ENCODE measurements around the gene PRELP.
"Not testable (repeated sequence)": the region's sequence is repeated elsewhere in the genome, so short reads cannot be mapped to it uniquely, and the experiment has no call there.

The PRELP gene

DNA sequence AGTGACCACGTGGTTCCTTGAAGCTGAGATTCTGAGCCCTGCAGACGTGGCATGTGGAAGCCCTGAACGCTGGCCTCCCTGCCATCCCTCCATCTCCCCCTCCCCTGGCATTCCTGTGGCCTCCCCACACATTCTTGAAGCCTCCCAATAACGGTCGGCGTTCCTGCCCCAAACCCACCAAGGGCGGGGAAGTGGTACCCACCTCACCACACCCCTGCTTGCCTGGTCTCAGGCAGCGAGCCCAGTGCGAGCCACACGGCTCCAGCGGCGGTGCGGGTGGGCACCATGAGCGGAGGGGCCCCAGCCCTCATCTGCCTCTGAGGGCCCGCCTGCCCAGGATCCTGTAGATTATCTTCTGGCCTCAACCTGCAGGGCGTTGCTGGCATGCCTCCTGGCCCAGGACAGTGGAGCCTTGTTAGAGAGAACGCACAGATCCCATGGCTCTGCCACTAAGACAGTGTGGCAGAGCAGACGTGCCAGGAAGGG, 20.6 kb upstream of the PRELP start:
- no peak for DNase-seq

DNA sequence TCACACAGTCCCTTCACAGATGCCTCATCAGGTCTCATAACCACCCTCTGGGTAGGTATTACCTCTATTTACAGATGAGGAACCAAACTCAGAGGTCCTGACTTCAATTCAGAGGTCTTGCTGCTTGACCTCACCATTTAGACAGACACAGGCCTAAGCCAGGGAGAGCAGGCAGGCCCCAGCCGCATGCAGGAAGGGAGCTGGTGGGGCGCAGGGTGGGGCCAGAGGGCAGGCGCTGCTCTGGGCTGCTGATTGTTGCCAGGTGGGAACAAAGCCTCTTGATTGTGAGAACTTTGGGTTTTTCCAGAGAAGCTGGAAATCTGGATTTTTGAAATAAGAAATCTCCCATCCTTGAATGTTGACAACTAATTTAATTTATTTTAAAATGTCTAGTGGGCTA, 19.9 kb upstream of the PRELP start:
- no peak for DNase-seq

DNA sequence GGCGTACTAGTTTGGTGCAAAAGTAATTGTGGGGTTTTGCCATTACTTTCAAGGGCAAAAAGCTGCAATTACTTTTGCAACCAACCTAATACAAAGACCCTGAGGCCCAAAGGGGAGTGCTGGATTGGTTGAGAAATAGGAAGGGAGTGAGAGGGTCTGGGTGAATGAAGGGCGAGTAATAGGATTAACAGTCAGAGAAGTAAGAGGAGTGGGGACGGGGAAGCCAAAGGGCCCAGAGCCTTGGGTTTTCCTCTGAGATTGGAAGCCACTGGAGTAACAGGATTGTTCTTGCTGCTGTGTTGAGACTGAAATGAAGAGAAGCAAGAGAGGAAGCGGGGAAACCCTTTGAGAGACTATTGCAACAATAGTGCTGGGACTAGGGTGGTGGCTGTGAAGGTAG, 19.0 kb upstream of the PRELP start:
- no peak for DNase-seq

DNA sequence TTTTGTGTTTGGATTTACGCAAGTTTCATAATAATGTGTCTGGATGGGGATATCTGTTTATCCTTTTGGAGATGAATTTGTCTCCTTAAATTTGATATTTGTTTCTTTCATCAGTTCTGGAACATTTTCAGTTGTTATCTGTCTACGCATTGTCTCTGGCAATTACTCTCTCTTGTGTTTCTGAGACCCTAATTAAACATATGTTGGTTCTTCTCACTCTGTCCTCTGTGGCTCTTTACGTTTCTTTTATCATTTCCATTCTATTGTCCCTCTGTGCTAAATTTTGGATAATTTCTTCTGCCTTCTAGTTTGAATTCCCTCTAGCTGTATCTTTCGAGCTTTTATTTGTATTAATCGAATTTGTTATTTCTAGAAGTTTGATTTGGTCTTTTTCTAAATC, 17.5 kb upstream of the PRELP start:
- DNase-seq, result no peak

DNA sequence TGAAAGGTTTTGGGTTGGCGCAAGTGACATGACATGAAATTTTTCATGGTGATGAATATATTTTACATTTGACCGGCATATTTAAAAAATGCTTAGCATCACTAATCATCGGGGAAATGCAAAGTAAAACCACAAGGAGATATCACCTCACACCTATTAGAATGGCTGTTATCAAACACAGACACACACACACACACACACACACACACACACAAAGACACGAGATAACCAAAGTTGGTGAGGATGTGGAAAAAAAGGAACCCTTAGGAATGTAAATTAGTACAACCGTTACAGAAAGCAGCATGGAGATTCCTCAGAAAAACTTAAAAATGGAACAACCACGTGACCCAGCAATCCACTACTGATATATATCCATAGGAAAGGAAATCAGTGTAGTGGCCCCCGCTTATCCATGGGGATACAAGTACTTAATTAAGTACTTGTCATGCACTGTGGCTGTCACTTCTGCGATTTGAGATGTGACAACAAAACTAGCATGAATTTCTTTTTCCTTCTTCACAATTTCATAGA, 15.9 kb upstream of the PRELP start:
- DNase-seq, result no peak

- DNase-seq, result no peak
These were observed 13.9 kb upstream of the PRELP start for GRCh38 chr1:203461717-203462116.

DNA sequence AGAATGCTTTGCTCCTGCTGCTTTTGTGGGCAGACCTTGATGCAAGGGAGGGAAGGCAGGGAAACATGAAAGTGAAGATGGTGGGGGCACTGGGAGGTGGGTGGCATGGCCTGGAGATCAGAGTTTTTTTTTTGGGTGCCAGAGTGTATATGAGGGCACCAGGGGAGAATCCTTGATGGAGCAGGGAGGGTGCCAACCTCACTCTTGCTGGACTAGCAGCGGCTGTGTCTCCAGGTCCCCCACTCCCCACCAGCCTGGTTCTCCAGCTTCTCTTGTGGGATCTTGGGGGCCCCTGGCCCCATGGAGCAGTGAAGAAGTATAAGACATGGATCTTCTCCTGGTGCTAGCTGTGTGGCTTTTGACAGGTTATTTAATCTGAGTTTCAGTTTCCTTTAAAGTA, 13.5 kb upstream of the PRELP start:
- no peak for DNase-seq

DNA sequence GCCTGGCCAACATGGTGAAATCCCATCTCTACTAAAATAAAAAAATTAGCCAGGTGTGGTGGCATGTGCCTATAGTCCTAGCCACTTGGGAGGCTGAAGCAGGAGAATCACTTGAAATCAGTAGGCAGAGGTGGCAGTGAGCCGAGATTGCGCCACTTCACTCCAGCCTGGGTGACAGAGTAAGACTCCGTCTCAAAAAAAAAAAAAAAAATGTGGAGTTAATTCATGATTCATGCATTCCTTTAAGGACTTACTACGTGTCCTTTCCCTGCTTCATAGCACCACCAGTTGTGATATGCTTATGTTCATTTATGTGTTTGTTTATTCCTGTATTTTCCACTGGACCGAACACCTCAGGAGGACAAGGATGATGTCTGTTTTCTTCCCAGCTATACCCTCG, 12.7 kb upstream of the PRELP start:
- DNase-seq, result no peak

DNA sequence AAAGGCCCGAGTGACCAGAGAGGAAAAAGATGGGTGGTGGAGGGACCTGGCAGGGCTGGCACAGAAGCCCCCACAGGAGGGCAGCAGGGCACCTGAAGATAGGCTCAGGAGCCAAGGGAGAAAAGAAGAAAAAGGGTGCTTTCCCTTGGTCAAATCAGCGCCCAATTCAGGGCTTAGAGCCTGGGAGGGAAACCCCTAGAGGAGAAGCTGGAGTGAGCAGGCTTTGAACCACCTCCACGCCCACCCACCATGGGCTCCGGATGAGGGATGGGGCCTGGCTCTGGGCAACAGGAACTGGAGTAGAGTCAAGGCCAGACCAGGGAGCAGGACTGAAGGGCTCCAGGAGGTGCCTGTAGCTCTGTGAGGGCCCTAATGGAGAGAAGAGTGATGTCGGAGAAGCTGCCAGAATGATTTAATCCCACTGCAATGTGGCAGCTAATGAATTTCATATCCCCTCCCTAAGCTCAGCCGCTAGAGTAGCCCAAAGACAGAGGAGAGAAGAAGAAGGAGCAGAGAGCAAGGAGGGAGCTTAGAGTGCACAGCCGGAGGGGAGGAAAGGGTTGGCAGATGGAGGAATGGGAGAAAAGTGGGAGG, 12.0 kb upstream of the PRELP start:
- no peak for DNase-seq

DNA sequence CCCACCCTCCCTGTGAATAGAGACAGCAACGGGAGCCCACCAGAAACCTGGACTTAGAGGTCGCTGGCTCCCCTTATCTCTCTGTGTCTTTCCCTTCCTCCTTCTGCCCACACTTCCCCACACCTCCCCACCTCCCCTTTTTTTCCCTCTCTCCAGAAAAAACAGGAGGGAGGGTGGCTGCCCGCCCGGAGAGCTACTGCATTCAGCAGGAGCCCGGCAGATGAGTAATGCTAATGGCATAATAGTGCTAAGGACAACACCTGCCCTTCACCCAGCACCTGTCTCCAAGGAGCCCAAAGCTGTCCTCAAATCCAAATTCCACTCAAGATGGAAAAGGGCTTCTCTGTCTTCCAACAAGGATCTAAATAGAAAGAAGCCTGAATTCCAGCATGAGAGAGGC, 11.4 kb upstream of the PRELP start:
- DNase-seq, result no peak

DNA sequence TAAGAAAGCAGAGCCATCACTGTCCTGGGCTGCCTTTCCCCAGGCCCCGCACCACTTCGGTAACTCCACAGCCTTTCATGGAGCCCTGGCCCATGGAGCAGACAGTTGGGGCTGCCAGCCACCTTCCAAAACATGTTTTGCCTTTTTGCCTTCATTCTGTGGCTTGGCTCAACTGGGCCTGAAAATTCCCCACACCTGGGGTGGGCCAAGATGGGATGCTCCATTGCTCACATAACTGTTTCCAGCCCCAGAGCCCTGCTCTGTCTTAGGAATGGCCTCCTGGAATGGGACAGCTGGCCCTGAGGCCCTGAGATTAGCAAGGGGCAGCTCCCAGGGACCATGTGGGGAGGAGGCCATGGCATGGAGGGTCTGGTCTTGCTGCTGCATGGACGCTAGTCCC, 10.9 kb upstream of the PRELP start:
- DNase-seq, result no peak

DNA sequence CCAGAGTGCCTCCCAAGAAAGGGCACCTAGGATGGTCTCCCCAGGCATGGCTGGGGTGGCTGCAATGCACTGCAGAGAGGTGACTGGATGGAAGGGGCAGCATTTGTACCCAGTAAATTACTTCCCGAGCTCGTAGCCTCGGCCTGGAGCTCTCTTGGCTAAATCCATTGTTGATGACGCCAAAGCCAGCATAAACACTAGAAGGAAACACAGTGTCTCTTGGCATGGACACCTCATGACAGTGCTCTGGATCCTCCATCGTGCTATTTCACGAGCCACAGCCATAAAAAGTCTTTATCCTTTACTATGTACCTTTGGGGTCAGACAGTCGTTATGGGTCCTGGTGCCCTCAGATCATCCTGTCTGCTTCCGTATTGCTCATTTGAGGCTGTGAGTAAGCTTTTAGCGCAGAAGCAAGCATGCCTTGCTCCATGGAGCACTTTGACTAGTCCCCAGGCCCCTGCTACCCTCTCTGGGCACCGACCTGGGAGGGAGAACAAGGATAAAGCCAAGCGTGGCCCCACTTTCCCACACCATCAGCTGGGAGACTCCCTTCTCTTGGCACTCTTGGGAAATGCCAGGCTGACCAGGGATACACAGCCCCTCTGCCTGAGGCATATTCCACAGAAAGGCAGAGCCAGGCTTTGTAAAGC, 10.3 kb upstream of the PRELP start:
- DNase-seq, result no peak

GRCh38 chr1:203465948-203466347, 9.7 kb upstream of the PRELP start:
- DNase-seq, result no peak

DNA sequence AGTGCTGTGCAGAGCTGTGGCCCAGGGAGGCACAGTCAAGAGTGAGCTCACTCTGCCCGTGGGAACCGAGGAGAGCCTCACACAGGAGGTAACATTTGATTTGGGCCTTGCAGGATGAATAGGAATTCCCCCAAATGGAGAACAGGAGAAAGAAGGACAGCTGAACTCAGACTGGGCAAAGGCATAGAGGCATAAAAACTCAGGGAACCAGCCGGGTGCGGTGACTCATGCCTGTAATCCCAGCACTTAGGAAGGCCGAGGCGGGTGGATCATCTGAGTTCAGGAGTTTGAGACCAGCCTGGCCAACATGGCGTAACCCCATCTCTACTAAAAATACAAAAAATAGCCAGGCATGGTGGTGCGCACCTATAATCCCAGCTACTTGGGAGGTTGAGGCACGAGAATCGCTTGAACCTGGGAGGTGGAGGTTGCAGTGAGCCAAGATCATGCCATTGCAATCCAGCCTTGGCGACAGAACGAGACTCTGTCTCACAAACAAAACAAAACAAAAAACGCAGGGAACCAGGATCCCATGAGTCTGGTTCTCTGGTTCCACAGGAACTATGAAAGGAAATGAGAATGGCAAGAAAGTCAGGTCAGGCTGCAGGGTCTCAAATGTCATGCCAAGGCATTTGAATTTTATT, 8.6 kb upstream of the PRELP start:
- DNase-seq, result not testable (repeated sequence)

- no peak for DNase-seq
These were observed 8.1 kb upstream of the PRELP start for GRCh38 chr1:203467550-203467921.

- DNase-seq, result no peak
These were observed 7.3 kb upstream of the PRELP start for GRCh38 chr1:203468326-203468725.

DNA sequence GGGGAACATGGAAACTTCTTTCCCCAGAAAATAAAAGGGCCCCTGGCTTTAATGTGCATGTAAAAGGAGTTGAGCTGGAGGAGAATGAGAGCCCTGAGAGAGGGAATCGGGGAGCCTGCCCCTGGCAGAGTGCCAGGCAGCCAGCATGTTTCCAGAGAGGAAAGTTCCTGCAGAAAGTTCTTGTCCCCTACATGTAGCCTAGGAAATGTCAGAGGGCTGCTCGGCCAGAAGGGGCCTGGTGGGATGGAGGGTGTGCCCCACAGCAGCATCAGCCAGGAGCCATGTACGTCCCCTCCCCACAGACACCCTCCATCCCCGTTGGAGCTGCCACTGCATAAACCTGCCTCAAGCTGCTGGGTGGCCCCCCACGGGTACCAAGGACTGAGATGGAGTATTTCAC, 5.4 kb upstream of the PRELP start:
- no peak for DNase-seq

DNA sequence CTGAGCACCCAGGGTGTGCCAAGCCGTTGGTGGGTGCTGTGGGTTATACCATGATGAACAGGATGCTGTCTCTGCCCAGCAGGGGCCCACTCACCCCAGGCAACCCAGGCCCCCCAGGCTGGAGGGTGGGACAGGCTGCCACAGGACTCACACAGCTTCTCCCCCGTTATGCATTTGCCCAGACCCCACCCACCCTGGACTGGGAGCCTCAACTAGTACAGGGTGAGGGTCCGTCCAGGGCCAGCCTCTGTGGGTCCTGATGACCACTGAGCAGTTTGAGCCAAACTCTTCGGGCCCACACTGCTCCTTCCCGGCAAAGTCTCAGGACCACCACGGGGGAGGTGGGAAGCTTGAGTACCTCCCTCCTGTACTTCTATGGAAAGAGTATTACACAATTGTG, 3.8 kb upstream of the PRELP start:
- DNase-seq, result no peak

GRCh38 chr1:203473281-203473680, 2.3 kb upstream of the PRELP start:
- DNase-seq, result no peak

DNA sequence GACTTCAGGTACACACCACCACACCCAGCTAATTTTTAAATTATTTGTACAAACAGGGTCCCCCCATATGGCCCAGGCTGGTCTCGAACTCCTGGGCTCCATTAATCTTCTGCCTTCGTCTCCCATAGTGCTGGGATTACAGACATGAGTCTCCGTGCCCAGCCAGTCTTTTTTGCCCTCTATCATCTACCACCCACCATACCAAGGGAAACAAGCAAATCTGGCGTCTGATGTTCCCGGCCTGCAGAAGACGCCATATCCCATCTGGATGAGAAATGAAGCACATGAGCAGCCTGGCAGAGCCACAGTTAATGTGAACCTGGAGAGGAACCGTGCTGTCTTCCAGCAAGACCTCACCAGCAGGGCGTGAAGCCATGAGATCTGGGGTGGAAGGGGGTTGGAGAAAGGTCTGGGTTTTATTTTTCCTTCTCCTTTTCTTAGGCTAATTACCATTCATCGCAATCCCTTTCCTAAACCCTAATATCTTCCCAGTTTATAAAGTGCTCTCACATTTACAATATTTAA, 1.8 kb upstream of the PRELP start:
- DNase-seq, result no peak

- DNase-seq, result no peak
These were observed 709 bp downstream of the PRELP start for GRCh38 chr1:203476216-203476814.

- no peak for DNase-seq
These were observed 2.1 kb downstream of the PRELP start for GRCh38 chr1:203477748-203478147.

GRCh38 chr1:203478231-203478630, 2.6 kb downstream of the PRELP start:
- DNase-seq, result no peak

DNA sequence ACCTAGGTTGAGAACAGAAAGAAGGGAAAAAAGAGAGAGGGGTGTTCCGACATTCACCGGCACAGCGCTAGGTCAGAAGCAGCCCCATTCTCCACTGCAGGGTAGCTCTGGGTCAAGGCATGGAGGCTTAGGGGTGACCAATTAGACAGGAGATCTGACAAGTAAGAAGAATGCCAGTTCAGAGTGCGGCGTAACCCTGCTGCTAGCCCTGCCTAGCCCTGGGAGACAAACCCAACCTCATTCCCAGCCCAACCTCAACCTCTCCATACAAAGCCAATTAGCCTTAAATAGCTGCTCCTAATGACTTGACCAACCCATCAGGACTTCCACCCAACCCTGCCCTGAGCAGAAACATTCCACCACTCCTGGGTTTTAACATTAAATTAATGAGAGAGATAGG, 3.4 kb downstream of the PRELP start:
- DNase-seq, result no peak

Measured in NCI-H187 treated with DMSO at 0.1 percent for 48 hours (cell line).